AG04449 (cell line): ENCODE data around the gene RNF112.

ENCODE experiments used
- CTCF ChIA-PET: fragments of 350-600 bp; formaldehyde crosslinking; extraction: SDS; loops from one replicate; lab custom pipeline; 2021; ENCODE audit warnings: antibody characterized with exemption; lab: Yijun Ruan, JAX
- POLR2A ChIA-PET: fragments of 400-600, 350-600 bp; formaldehyde crosslinking; extraction: SDS; loops from one replicate; lab custom pipeline; 2020; ENCODE audit warnings: antibody characterized with exemption, inconsistent platforms; lab: Yijun Ruan, JAX
- DNase-seq: peaks from one replicate; pipeline ENCODE4 v3.0.0-alpha.2; 2010; ENCODE audit warnings: low read depth, low spot score
- H3K4me3 ChIP-seq: 2 replicates; pipeline ENCODE4 v1.5.1; 2011; ENCODE audit warnings: low read depth, mild to moderate bottlenecking, control low read depth, low read length
- TF ChIP-seq, protein P1 (sequence below): IDR thresholded peaks from one replicate; pipeline ENCODE4 v1.5.1; 2011; ENCODE audit warnings: mild to moderate bottlenecking, moderate library complexity, low read length, control low read depth, inconsistent platforms; ENCODE audit not compliant: insufficient read depth; ENCODE audit errors: missing control alignments

The RNF112 gene

GRCh38 chr17:19417611-19418010 lies 6.6 kb downstream of the RNF112 start:
- CTCF ChIA-PET: interaction anchor here (0.9 to 1.8 kb wide), 2 partner anchors 29 to 54 kb away, joined by 3 to 6 read pairs; no protein-coding TSS in a partner anchor
- H3K4me3 ChIP-seq: no peak overlapping the region
- POLR2A ChIA-PET: interaction anchor here (1.0 kb wide), 1 partner anchor 40 kb away, joined by 5 read pairs; the partner anchor contains the start of gene MAPK7

GRCh38 chr17:19418251-19418992 lies 7.4 kb downstream of the RNF112 start:
- POLR2A ChIA-PET: interaction anchor here (0.9 to 1.0 kb wide), 2 partner anchors 34 to 41 kb away, joined by 4 to 5 read pairs; partner anchors contain the start of gene MAPK7
- no peak overlapping the region for H3K4me3 ChIP-seq
- DNase-seq: no peak
- CTCF ChIA-PET: interaction anchor here (1.0 to 1.8 kb wide), 4 partner anchors 14 to 55 kb away, joined by 3 to 6 read pairs (median 4); no protein-coding TSS in a partner anchor
- TF ChIP-seq, protein P1, sequence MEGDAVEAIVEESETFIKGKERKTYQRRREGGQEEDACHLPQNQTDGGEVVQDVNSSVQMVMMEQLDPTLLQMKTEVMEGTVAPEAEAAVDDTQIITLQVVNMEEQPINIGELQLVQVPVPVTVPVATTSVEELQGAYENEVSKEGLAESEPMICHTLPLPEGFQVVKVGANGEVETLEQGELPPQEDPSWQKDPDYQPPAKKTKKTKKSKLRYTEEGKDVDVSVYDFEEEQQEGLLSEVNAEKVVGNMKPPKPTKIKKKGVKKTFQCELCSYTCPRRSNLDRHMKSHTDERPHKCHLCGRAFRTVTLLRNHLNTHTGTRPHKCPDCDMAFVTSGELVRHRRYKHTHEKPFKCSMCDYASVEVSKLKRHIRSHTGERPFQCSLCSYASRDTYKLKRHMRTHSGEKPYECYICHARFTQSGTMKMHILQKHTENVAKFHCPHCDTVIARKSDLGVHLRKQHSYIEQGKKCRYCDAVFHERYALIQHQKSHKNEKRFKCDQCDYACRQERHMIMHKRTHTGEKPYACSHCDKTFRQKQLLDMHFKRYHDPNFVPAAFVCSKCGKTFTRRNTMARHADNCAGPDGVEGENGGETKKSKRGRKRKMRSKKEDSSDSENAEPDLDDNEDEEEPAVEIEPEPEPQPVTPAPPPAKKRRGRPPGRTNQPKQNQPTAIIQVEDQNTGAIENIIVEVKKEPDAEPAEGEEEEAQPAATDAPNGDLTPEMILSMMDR: no peak

More at GRCh38 chr17:19417611-19418010, 6.6 kb downstream of the RNF112 start:
- TF ChIP-seq, protein P1: no peak
- DNase-seq: no peak

- no peak for DNase-seq
- no peak overlapping the region for H3K4me3 ChIP-seq
- TF ChIP-seq, protein P1: no peak
- CTCF ChIA-PET: interaction anchor here (1.2 kb wide), 1 partner anchor 58 kb away, joined by 6 read pairs; no protein-coding TSS in a partner anchor
- POLR2A ChIA-PET: no interaction called here
Measured at GRCh38 chr17:19421219-19421618, 10.2 kb downstream of the RNF112 start.

GRCh38 chr17:19421926-19422325 lies 10.9 kb downstream of the RNF112 start:
- TF ChIP-seq, protein P1: no peak
- DNase-seq: no peak
- no peak overlapping the region for H3K4me3 ChIP-seq
- ChIA-PET POLR2A (no interaction called here), CTCF (interaction anchor here (0.9 to 1.2 kb wide), 2 partner anchors 25 to 59 kb away, joined by 3 to 6 read pairs; no protein-coding TSS in a partner anchor)

DNA sequence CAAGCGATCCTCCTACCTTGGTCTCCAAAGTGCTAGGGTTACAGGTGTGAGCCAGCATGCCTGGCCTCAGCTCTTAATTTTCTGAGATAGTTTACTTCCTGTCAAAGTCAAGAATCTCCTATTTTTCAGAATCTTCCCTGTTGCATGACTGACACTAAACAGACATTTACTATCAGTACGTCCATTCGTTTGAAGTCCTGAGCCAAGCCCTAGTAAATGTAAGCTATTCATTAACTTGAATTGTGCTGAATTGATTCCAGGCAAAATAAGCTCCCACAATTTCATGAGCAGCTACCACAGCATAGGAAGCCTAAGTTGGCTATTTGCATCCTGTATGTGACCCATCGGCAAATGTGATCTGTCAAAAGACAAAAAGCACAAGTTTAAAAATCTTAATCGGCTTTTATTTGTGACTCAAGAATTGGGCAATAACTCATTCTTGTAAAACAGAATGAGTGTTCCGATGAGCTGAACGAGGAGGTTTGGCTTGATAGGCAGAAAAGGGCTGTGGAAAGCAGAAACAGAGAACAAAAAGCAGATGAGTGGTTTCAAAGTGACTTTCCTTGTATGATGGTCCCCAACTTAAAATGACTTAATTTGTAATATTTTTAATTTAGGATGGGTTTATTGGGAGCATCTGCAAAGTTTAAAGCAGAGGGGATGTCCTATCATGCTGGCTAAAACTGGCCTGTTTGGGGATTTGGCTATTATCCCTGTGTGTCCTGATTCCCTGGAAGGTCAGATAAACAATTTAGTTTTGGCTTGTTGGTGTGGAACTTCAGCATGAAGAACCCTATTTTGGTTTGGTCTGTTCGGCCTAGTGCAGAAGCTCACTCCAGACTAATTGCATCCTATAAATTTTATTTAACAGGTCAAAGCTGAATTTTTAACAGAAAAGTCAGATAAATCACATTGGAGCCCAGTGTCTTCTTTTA lies 14.2 kb downstream of the RNF112 start:
- CTCF ChIA-PET: interaction anchor here (1.4 to 3.8 kb wide), 4 partner anchors 9 to 22 kb away, joined by 3 to 22 read pairs (median 6); no protein-coding TSS in a partner anchor
- no peak for DNase-seq
- TF ChIP-seq, protein P1: no peak
- H3K4me3 ChIP-seq: no peak overlapping the region
- POLR2A ChIA-PET: no interaction called here
